Liver (tissue), 9 donors: ENCODE measurements around the gene STAT5B. TPM values are rescaled to one million over a fixed set of nuclear protein-coding genes. Genes with fewer than 3 reads are reported as not detected.

Experiments used
- DNase-seq: peaks from one replicate; pipeline ENCODE4 v3.0.0-alpha.2; 2017; ENCODE audit warnings: low spot score
- H3K27ac ChIP-seq, 2 donors: one replicate each; pipeline ENCODE4 v1.7.0; 2013; ENCODE audit warnings: inconsistent platforms in 2 of 2, low read length in 2 of 2, control low read depth in 1 of 2, low read depth in 1 of 2, mild to moderate bottlenecking in 1 of 2
- H3K27me3 ChIP-seq, 4 donors: one replicate each; pipeline versions ENCODE4 v1.6.1 to v1.7.0; 2013; ENCODE audit warnings: low read length in 3 of 4, inconsistent platforms in 1 of 4, mild to moderate bottlenecking in 1 of 4, moderate library complexity in 1 of 4; ENCODE audit not compliant: control insufficient read depth in 4 of 4, insufficient read depth in 4 of 4
- H3K36me3 ChIP-seq, 4 donors: one replicate each; pipeline versions ENCODE4 v1.6.1 to v1.7.0; 2013; ENCODE audit warnings: low read length in 3 of 4, mild to moderate bottlenecking in 3 of 4, low read depth in 1 of 4, moderate library complexity in 1 of 4; ENCODE audit not compliant: control insufficient read depth in 4 of 4, insufficient read depth in 3 of 4
- H3K4me1 ChIP-seq, 4 donors: one replicate each; pipeline versions ENCODE4 v1.6.1 to v1.7.0; 2013; ENCODE audit warnings: low read length in 3 of 4, mild to moderate bottlenecking in 3 of 4, moderate library complexity in 1 of 4; ENCODE audit not compliant: control insufficient read depth in 4 of 4, insufficient read depth in 4 of 4
- H3K4me3 ChIP-seq, 3 donors: one replicate each; pipeline versions ENCODE4 v1.6.1 to v1.7.0; 2013; ENCODE audit warnings: low read length in 3 of 3, control low read depth in 1 of 3, low read depth in 1 of 3, mild to moderate bottlenecking in 1 of 3
- H3K9ac ChIP-seq, 2 donors: one replicate each; pipeline ENCODE4 v1.7.0; 2013; ENCODE audit warnings: low read length in 2 of 2, mild to moderate bottlenecking in 2 of 2, moderate library complexity in 2 of 2, control low read depth in 1 of 2, low read depth in 1 of 2
- H3K9me3 ChIP-seq, 4 donors: one replicate each; pipeline versions ENCODE4 v1.6.1 to v1.7.0; 2013; ENCODE audit warnings: low read length in 3 of 4; ENCODE audit not compliant: control insufficient read depth in 4 of 4
- ATF3 ChIP-seq: IDR thresholded peaks from 2 replicates; pipeline ENCODE4 v1.6.1; 2016; ENCODE audit warnings: antibody characterized with exemption
- EGR1 ChIP-seq, 2 donors: IDR thresholded peaks; 2 replicates each; pipeline ENCODE4 v1.6.1; 2016 to 2018; ENCODE audit warnings: antibody characterized with exemption in 2 of 2, low read depth in 2 of 2
- FOXA1 ChIP-seq: IDR thresholded peaks from 2 replicates; pipeline ENCODE4 v1.6.1; 2016; ENCODE audit warnings: antibody characterized with exemption
- GABPA ChIP-seq, 2 donors: IDR thresholded peaks in 1 of 2; conservative IDR thresholded peaks in 1 of 2; 2 replicates each; pipeline ENCODE4 v1.6.1; 2016; ENCODE audit warnings: antibody characterized with exemption in 2 of 2, mild to moderate bottlenecking in 1 of 2, moderate library complexity in 1 of 2
- HNF4A ChIP-seq, 2 donors: conservative IDR thresholded peaks; 2 replicates each; pipeline ENCODE4 v1.6.1; 2016; ENCODE audit warnings: antibody characterized with exemption in 2 of 2, mild to moderate bottlenecking in 2 of 2
- MAX ChIP-seq: IDR thresholded peaks from 2 replicates; pipeline ENCODE4 v1.6.1; 2016; ENCODE audit warnings: antibody characterized with exemption
- RAD21 ChIP-seq, 2 donors: IDR thresholded peaks; 2 replicates each; pipeline ENCODE4 v1.6.1; 2016; ENCODE audit warnings: antibody characterized with exemption in 2 of 2, mild to moderate bottlenecking in 2 of 2
- REST ChIP-seq: IDR thresholded peaks from 2 replicates; pipeline ENCODE4 v1.6.1; 2016; ENCODE audit warnings: antibody characterized with exemption, mild to moderate bottlenecking
- RXRA ChIP-seq, 2 donors: IDR thresholded peaks; 2 replicates each; pipeline ENCODE4 v1.6.1; 2017 to 2018; ENCODE audit warnings: antibody characterized with exemption in 2 of 2, mild to moderate bottlenecking in 1 of 2
- SP1 ChIP-seq: IDR thresholded peaks from 2 replicates; pipeline ENCODE4 v1.6.1; 2018; ENCODE audit warnings: antibody characterized with exemption, mild to moderate bottlenecking
- YY1 ChIP-seq: IDR thresholded peaks from 2 replicates; pipeline ENCODE4 v1.6.1; 2016; ENCODE audit warnings: antibody characterized with exemption, mild to moderate bottlenecking
- ZBTB33 ChIP-seq: IDR thresholded peaks from 2 replicates; pipeline ENCODE4 v1.6.1; 2016; ENCODE audit warnings: antibody characterized with exemption
- WGBS: extraction: QIAGEN DNeasy Blood & Tissue Kit; methylation state at CpG from one replicate; pipeline ENCODE4 v1.1.7; 2013; 5-methylcytosine and 5-hydroxymethylcytosine counted together
- polyA plus RNA-seq, 2 donors: library from polyadenylated mRNA; stranded (reverse) in 1 of 2; unstranded in 1 of 2; fragments of 200-250 nt in 1 of 2; fragments of >200 nt in 1 of 2; fragmentation: Nextera tagmentation in 1 of 2; extraction: Ambion mirVana in 1 of 2; gene quantifications; one replicate each; pipeline versions ENCODE4 v1.2.1 to v1.2.3, GENCODE V29; 2013 to 2015
- total RNA-seq, 2 donors: library from RNA; depleted of rRNA; stranded (reverse); fragments of >200 nt; gene quantifications; one replicate each; pipeline ENCODE4 v1.2.3, GENCODE V29; 2014
- donor health status: healthy.
- donor health status: healthy.
- donor health status: healthy.
- donor health status: healthy.
- donor health status: healthy.

Gene STAT5B
- total and polyA plus RNA-seq, 4 donors = 6.7 to 33.9 (median 21.6) TPM

GRCh38 chr17:42309986-42310786 lies 34.0 kb upstream of the STAT5B start:
- Histone ChIP-seq H3K27ac (peak overlapping the region in 1 of 2 donors; percentile 77), H3K4me3 (no peak overlapping the region), H3K36me3 (peaks cover 2 to 27% (median 20%) of the 10 kb centered on the region in 4 donors), H3K4me1 (peaks cover 3 to 31% (median 24%) of the 10 kb centered on the region in 4 donors), H3K9me3 (no peaks in the 10 kb centered on the region), H3K9ac (no peak overlapping the region), H3K27me3 (no peaks in the 10 kb centered on the region)
- no peak for DNase-seq
- 89% methylated on average over 19 of the region's 19 CpGs for WGBS
- TF ChIP-seq REST = no peak
- TF ChIP-seq RXRA (IDR thresholded peaks at IDR 0.05) = no peak
- TF ChIP-seq ATF3 = no peak
- TF ChIP-seq ZBTB33 = no peak
- no peak for TF ChIP-seq RAD21 (IDR thresholded peaks at IDR 0.05)
- no peak for TF ChIP-seq MAX
- no peak for TF ChIP-seq YY1
- TF ChIP-seq GABPA (IDR thresholded peaks at IDR 0.05 in 1 of 2, conservative IDR thresholded peaks at IDR 0.05 in 1 of 2) = no peak
- TF ChIP-seq EGR1 (IDR thresholded peaks at IDR 0.05; ENCODE audit: low read depth in 2 of 2) = no peak
- TF ChIP-seq SP1 = no peak

GRCh38 chr17:42309142-42309541 lies 33.0 kb upstream of the STAT5B start:
- H3K4me1 ChIP-seq = peaks cover 3 to 31% (median 24%) of the 10 kb centered on the region in 4 donors
- H3K27me3 ChIP-seq = no peaks in the 10 kb centered on the region
- no peak for TF ChIP-seq HNF4A (conservative IDR thresholded peaks at IDR 0.05)
- TF ChIP-seq EGR1 (IDR thresholded peaks at IDR 0.05; ENCODE audit: low read depth in 2 of 2) = no peak
- no peak for TF ChIP-seq SP1
- TF ChIP-seq ATF3 = no peak
- TF ChIP-seq RXRA (IDR thresholded peaks at IDR 0.05) = no peak
- TF ChIP-seq ZBTB33 = no peak
- no peak for TF ChIP-seq FOXA1
- no peak for TF ChIP-seq YY1
- no peak overlapping the region for H3K27ac ChIP-seq
- 95% methylated on average over 9 of the region's 9 CpGs for WGBS
- no peak for DNase-seq
- H3K9me3 ChIP-seq = no peaks in the 10 kb centered on the region
- H3K9ac ChIP-seq = no peak overlapping the region
- no peak overlapping the region for H3K4me3 ChIP-seq
- peaks cover 6 to 20% (median 15%) of the 10 kb centered on the region in 4 donors for H3K36me3 ChIP-seq
